ENCODE data around the gene SCNN1A.

The SCNN1A gene

GRCh38 chr12:6322352-6322751 is 53.0 kb downstream of the SCNN1A start:
- in situ Hi-C loops (cut with MboI; ENCODE audit: low sequenced_read_pairs): no loop called here

- in situ Hi-C loops (cut with MboI; ENCODE audit: low sequenced_read_pairs): no loop called here
Observed at GRCh38 chr12:6321905-6322304, 53.5 kb downstream of the SCNN1A start.

- in situ Hi-C loops (cut with MboI; ENCODE audit: low sequenced_read_pairs): no loop called here
Observed at GRCh38 chr12:6319446-6319845, 55.9 kb downstream of the SCNN1A start.

GRCh38 chr12:6318440-6318879 is 56.9 kb downstream of the SCNN1A start:
- in situ Hi-C loops (cut with MboI; ENCODE audit: low sequenced_read_pairs): no loop called here

GRCh38 chr12:6317693-6318439 is 57.5 kb downstream of the SCNN1A start:
- in situ Hi-C loops (cut with MboI; ENCODE audit: low sequenced_read_pairs): no loop called here

GRCh38 chr12:6316921-6317692 is 58.3 kb downstream of the SCNN1A start:
- in situ Hi-C loops (cut with MboI; ENCODE audit: low sequenced_read_pairs): no loop called here

GRCh38 chr12:6315704-6316597 is 59.4 kb downstream of the SCNN1A start:
- in situ Hi-C loops (cut with MboI; ENCODE audit: low sequenced_read_pairs): no loop called here

GRCh38 chr12:6315184-6315583 is 60.2 kb downstream of the SCNN1A start:
- in situ Hi-C loops (cut with MboI; ENCODE audit: low sequenced_read_pairs): no loop called here

- in situ Hi-C loops (cut with MboI; ENCODE audit: low sequenced_read_pairs): no loop called here
Observed at GRCh38 chr12:6314776-6315175, 60.6 kb downstream of the SCNN1A start.

- in situ Hi-C loops (cut with MboI; ENCODE audit: low sequenced_read_pairs): no loop called here
Observed at GRCh38 chr12:6313326-6313940, 61.9 kb downstream of the SCNN1A start.

- in situ Hi-C loops (cut with MboI; ENCODE audit: low sequenced_read_pairs): no loop called here
Observed at GRCh38 chr12:6312529-6313325, 62.6 kb downstream of the SCNN1A start.

- in situ Hi-C loops (cut with MboI; ENCODE audit: low sequenced_read_pairs): no loop called here
Observed at GRCh38 chr12:6311822-6312528, 63.4 kb downstream of the SCNN1A start.

GRCh38 chr12:6310771-6311610 is 64.4 kb downstream of the SCNN1A start:
- in situ Hi-C loops (cut with MboI; ENCODE audit: low sequenced_read_pairs): no loop called here

GRCh38 chr12:6307529-6307928 is 67.8 kb downstream of the SCNN1A start:
- in situ Hi-C loops (cut with MboI; ENCODE audit: low sequenced_read_pairs): no loop called here

- in situ Hi-C loops (cut with MboI; ENCODE audit: low sequenced_read_pairs): no loop called here
Observed at GRCh38 chr12:6306599-6307220, 68.7 kb downstream of the SCNN1A start.

GRCh38 chr12:6306151-6306550 is 69.2 kb downstream of the SCNN1A start:
- in situ Hi-C loops (cut with MboI; ENCODE audit: low sequenced_read_pairs): no loop called here

GRCh38 chr12:6303071-6303470 is 72.3 kb downstream of the SCNN1A start:
- in situ Hi-C loops (cut with MboI; ENCODE audit: low sequenced_read_pairs): no loop called here

- in situ Hi-C loops (cut with MboI; ENCODE audit: low sequenced_read_pairs): no loop called here
Observed at GRCh38 chr12:6302621-6303020, 72.7 kb downstream of the SCNN1A start.
